Body of pancreas (tissue), 4 donors: ENCODE results near the gene EML6.

Experiments used
- POLR2A ChIP-seq, 3 donors: fragments of 450-650 bp; IDR thresholded peaks; one replicate each; pipeline ENCODE4 v1.6.1; 2016; ENCODE audit warnings: antibody characterized with exemption in 3 of 3, mild to moderate bottlenecking in 2 of 3
- TF ChIP-seq, protein P1 (sequence below), 7 experiments: fragments of 450-650 bp in 4 of 7; fragments of 200-600 bp in 3 of 7; sonication (generic) in 3 of 7; IDR thresholded peaks; one replicate each; pipeline ENCODE4 v1.5.1; 2016 to 2019; ENCODE audit warnings: antibody characterized with exemption in 7 of 7

GRCh38 chr2:54687595-54688152, 35.8 kb upstream of the EML6 start:
- TF ChIP-seq, protein P1, sequence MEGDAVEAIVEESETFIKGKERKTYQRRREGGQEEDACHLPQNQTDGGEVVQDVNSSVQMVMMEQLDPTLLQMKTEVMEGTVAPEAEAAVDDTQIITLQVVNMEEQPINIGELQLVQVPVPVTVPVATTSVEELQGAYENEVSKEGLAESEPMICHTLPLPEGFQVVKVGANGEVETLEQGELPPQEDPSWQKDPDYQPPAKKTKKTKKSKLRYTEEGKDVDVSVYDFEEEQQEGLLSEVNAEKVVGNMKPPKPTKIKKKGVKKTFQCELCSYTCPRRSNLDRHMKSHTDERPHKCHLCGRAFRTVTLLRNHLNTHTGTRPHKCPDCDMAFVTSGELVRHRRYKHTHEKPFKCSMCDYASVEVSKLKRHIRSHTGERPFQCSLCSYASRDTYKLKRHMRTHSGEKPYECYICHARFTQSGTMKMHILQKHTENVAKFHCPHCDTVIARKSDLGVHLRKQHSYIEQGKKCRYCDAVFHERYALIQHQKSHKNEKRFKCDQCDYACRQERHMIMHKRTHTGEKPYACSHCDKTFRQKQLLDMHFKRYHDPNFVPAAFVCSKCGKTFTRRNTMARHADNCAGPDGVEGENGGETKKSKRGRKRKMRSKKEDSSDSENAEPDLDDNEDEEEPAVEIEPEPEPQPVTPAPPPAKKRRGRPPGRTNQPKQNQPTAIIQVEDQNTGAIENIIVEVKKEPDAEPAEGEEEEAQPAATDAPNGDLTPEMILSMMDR (IDR thresholded peaks at IDR 0.05): no peak
- no peak for TF ChIP-seq POLR2A (IDR thresholded peaks at IDR 0.05)
